SK-N-SH (cell line): Measurements from ENCODE around the gene DCTN4.

Experiments used
- IRF3 ChIP-seq: fragments of 150-350 bp; IDR thresholded peaks from 2 replicates; pipeline ENCODE4 v1.6.1; 2016; ENCODE audit warnings: mild to moderate bottlenecking, low read depth, low read length
- NRF1 ChIP-seq: IDR thresholded peaks from 2 replicates; pipeline ENCODE4 v1.6.1; 2012; ENCODE audit warnings: low read depth, mild to moderate bottlenecking, low read length
- POLR2AphosphoS5 ChIP-seq: IDR thresholded peaks from 2 replicates; pipeline ENCODE4 v1.6.1; 2012; ENCODE audit warnings: low read depth, low read length
- YY1 ChIP-seq: IDR thresholded peaks from 2 replicates; pipeline ENCODE4 v1.4.0; 2012; ENCODE audit warnings: low read depth, mild to moderate bottlenecking
- TF ChIP-seq, protein P1 (sequence below): IDR thresholded peaks from 2 replicates; pipeline ENCODE4 v1.6.1; 2012; ENCODE audit warnings: mild to moderate bottlenecking, low read depth, low read length, moderate library complexity
- TF ChIP-seq, protein P2 (sequence below): fragments of 200-600 bp; sonication (generic); IDR thresholded peaks from 2 replicates; pipeline ENCODE4 v1.6.1; 2017; ENCODE audit warnings: antibody characterized with exemption, mild to moderate bottlenecking, moderate library complexity

GRCh38 chr5:150689120-150689519 is 69.7 kb downstream of the DCTN4 start:
- TF ChIP-seq, protein P1, sequence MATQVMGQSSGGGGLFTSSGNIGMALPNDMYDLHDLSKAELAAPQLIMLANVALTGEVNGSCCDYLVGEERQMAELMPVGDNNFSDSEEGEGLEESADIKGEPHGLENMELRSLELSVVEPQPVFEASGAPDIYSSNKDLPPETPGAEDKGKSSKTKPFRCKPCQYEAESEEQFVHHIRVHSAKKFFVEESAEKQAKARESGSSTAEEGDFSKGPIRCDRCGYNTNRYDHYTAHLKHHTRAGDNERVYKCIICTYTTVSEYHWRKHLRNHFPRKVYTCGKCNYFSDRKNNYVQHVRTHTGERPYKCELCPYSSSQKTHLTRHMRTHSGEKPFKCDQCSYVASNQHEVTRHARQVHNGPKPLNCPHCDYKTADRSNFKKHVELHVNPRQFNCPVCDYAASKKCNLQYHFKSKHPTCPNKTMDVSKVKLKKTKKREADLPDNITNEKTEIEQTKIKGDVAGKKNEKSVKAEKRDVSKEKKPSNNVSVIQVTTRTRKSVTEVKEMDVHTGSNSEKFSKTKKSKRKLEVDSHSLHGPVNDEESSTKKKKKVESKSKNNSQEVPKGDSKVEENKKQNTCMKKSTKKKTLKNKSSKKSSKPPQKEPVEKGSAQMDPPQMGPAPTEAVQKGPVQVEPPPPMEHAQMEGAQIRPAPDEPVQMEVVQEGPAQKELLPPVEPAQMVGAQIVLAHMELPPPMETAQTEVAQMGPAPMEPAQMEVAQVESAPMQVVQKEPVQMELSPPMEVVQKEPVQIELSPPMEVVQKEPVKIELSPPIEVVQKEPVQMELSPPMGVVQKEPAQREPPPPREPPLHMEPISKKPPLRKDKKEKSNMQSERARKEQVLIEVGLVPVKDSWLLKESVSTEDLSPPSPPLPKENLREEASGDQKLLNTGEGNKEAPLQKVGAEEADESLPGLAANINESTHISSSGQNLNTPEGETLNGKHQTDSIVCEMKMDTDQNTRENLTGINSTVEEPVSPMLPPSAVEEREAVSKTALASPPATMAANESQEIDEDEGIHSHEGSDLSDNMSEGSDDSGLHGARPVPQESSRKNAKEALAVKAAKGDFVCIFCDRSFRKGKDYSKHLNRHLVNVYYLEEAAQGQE = no peak
- TF ChIP-seq IRF3 (no peak), YY1 (no peak), POLR2AphosphoS5 (no peak), NRF1 (no peak)
- TF ChIP-seq, protein P2, sequence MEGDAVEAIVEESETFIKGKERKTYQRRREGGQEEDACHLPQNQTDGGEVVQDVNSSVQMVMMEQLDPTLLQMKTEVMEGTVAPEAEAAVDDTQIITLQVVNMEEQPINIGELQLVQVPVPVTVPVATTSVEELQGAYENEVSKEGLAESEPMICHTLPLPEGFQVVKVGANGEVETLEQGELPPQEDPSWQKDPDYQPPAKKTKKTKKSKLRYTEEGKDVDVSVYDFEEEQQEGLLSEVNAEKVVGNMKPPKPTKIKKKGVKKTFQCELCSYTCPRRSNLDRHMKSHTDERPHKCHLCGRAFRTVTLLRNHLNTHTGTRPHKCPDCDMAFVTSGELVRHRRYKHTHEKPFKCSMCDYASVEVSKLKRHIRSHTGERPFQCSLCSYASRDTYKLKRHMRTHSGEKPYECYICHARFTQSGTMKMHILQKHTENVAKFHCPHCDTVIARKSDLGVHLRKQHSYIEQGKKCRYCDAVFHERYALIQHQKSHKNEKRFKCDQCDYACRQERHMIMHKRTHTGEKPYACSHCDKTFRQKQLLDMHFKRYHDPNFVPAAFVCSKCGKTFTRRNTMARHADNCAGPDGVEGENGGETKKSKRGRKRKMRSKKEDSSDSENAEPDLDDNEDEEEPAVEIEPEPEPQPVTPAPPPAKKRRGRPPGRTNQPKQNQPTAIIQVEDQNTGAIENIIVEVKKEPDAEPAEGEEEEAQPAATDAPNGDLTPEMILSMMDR = no peak
